A549 (cell line): ENCODE measurements around the gene WDR77. TPM values are rescaled to one million over a fixed set of nuclear protein-coding genes. Genes with fewer than 3 reads are reported as not detected.

Experiments
- ATAC-seq, 2 experiments: fragments of 200-7000 bp in 1 of 2; fragments of >200 bp in 1 of 2; cut with Nextera tagmentation in 1 of 2; cut with Tn5 transposase in 1 of 2; 3 replicates each; pipeline versions ENCODE4 v1.8.0 to v1.9.1; 2018 to 2020; ENCODE audit warnings: mild to moderate bottlenecking in 1 of 2, moderate library complexity in 1 of 2
- CTCF ChIA-PET: fragments of 300-600 bp; sonication (Branson Sonifier 250); formaldehyde crosslinking; extraction: SDS; loops from one replicate; lab custom pipeline; 2021; ENCODE audit warnings: antibody characterized with exemption, inconsistent platforms; lab: Yijun Ruan, JAX
- POLR2A ChIA-PET: fragments of 350-600 bp; formaldehyde crosslinking; extraction: SDS; loops from one replicate; lab custom pipeline; 2021; ENCODE audit warnings: antibody characterized with exemption, inconsistent platforms; lab: Yijun Ruan, JAX
- DNase-seq, 2 experiments: peaks; one replicate each; pipeline versions ENCODE4 v3.0.0 to v3.0.0-alpha.2; 2011 to 2016; ENCODE audit warnings: low read depth in 1 of 2, low spot score in 1 of 2
- FAIRE-seq: peaks from 2 replicates; lab custom pipeline; 2011; peaks lifted over from hg19 to GRCh38; lab: Jason Lieb, UNC
- H3K27ac ChIP-seq, 2 experiments: fragments of >200 bp; sonication (Bioruptor Twin); formaldehyde crosslinking; 3 replicates each; pipeline ENCODE4 v1.5.1; 2016 to 2017
- H3K4me1 ChIP-seq: fragments of >200 bp; sonication (Bioruptor Twin); formaldehyde crosslinking; 3 replicates; pipeline ENCODE4 v1.6.1; 2016
- H3K4me2 ChIP-seq: fragments of >200 bp; sonication (Bioruptor Twin); formaldehyde crosslinking; 3 replicates; pipeline ENCODE4 v1.6.1; 2016
- H3K4me3 ChIP-seq: fragments of >200 bp; sonication (Bioruptor Twin); formaldehyde crosslinking; 3 replicates; pipeline ENCODE4 v1.5.1; 2016
- H3K9me3 ChIP-seq: fragments of >200 bp; sonication (Bioruptor Twin); formaldehyde crosslinking; 3 replicates; pipeline ENCODE4 v1.6.1; 2016
- CHD4 ChIP-seq: fragments of 200-600 bp; sonication (generic); IDR thresholded peaks from 2 replicates; pipeline ENCODE4 v1.6.1; 2016; ENCODE audit warnings: antibody characterized with exemption, mild to moderate bottlenecking, borderline replicate concordance
- EHF ChIP-seq: fragments of 250-450 bp; sonication (Bioruptor Pico); IDR thresholded peaks from 2 replicates; pipeline ENCODE4 v1.5.0; 2020; ENCODE audit warnings: mild to moderate bottlenecking
- ESRRA ChIP-seq: fragments of 150-350 bp; IDR thresholded peaks from 2 replicates; pipeline ENCODE4 v1.6.1; 2014; ENCODE audit warnings: mild to moderate bottlenecking, low read length, borderline replicate concordance
- FOSB ChIP-seq: fragments of 250-450 bp; sonication (Bioruptor Pico); IDR thresholded peaks from 2 replicates; pipeline ENCODE4 v1.5.0; 2020; ENCODE audit warnings: mild to moderate bottlenecking, moderate library complexity
- FOSL2 ChIP-seq, 2 experiments: fragments of 450-650 bp in 1 of 2; fragments of >200 bp in 1 of 2; sonication (Bioruptor Twin) in 1 of 2; formaldehyde crosslinking; IDR thresholded peaks; 2 replicates each; pipeline versions ENCODE4 v1.5.0 to v1.6.1; 2016 to 2020; ENCODE audit warnings: mild to moderate bottlenecking in 1 of 2, moderate library complexity in 1 of 2
- FOXS1 ChIP-seq: fragments of 250-450 bp; sonication (Bioruptor Pico); IDR thresholded peaks from 2 replicates; pipeline ENCODE4 v1.5.0; 2020; ENCODE audit warnings: mild to moderate bottlenecking, moderate library complexity
- HOXB13 ChIP-seq: fragments of 250-450 bp; sonication (Bioruptor Pico); IDR thresholded peaks from 2 replicates; pipeline ENCODE4 v1.5.0; 2020; ENCODE audit warnings: low read depth, mild to moderate bottlenecking, moderate library complexity
- KDM1A ChIP-seq: fragments of 200-600 bp; sonication (generic); IDR thresholded peaks from 2 replicates; pipeline ENCODE4 v1.6.1; 2016; ENCODE audit warnings: low read depth, mild to moderate bottlenecking
- MAFK ChIP-seq: fragments of 450-650 bp; IDR thresholded peaks from 2 replicates; pipeline ENCODE4 v1.6.1; 2014; ENCODE audit not compliant: partially characterized antibody
- NR3C1 ChIP-seq: fragments of >200 bp; sonication (Bioruptor Twin); formaldehyde crosslinking; IDR thresholded peaks from 3 replicates; pipeline ENCODE4 v1.6.1; 2017
- RFX5 ChIP-seq: fragments of 450-650 bp; IDR thresholded peaks from 2 replicates; pipeline ENCODE4 v1.7.1; 2014; ENCODE audit warnings: antibody characterized with exemption, mild to moderate bottlenecking, moderate library complexity
- SREBF2 ChIP-seq: fragments of 450-650 bp; IDR thresholded peaks from 2 replicates; pipeline ENCODE4 v1.6.1; 2014; ENCODE audit warnings: mild to moderate bottlenecking, moderate library complexity
- TP53 ChIP-seq: fragments of 250-450 bp; sonication (Bioruptor Pico); IDR thresholded peaks from 2 replicates; pipeline ENCODE4 v1.5.0; 2021; ENCODE audit warnings: mild to moderate bottlenecking, moderate library complexity
- ZFP36 ChIP-seq: fragments of 450-650 bp; IDR thresholded peaks from 2 replicates; pipeline ENCODE4 v1.6.1; 2014; ENCODE audit warnings: borderline replicate concordance; ENCODE audit not compliant: partially characterized antibody
- ZNF302 ChIP-seq: fragments of 250-450 bp; sonication (Bioruptor Pico); IDR thresholded peaks from 2 replicates; pipeline ENCODE4 v1.9.0; 2021; ENCODE audit warnings: inconsistent platforms, mild to moderate bottlenecking, moderate library complexity
- WGBS: methylation state at CpG from one replicate; pipeline ENCODE4 v1.1.6; 2017; ENCODE audit errors: missing lambda C conversion rate; 5-methylcytosine and 5-hydroxymethylcytosine counted together
- polyA plus RNA-seq, 4 experiments: library from polyadenylated mRNA; depleted of rRNA in 3 of 4; stranded (reverse); fragments of >200 nt; fragmentation: RNase III in 1 of 4; extraction: RNeasy Plus Mini Kit Qiagen cat#74134 plus additional on column Dnase treatment in 1 of 4; gene quantifications; 2 replicates in 3 of 4; 3 replicates in 1 of 4; pipeline ENCODE4 v1.2.3, GENCODE V29; 2011 to 2017
- TF ChIP-seq, protein P1 (sequence below): fragments of >200 bp; sonication (Bioruptor Twin); formaldehyde crosslinking; IDR thresholded peaks from 2 replicates; pipeline ENCODE4 v1.6.1; 2016
- TF ChIP-seq, protein P2 (sequence below): IDR thresholded peaks from 2 replicates; pipeline ENCODE4 v1.6.1; 2012
- TF ChIP-seq, protein P3 (sequence below): fragments of 250-450 bp; sonication (Bioruptor Pico); IDR thresholded peaks from 2 replicates; pipeline ENCODE4 v1.5.0; 2020; ENCODE audit warnings: low read depth, mild to moderate bottlenecking, moderate library complexity
- TF ChIP-seq, protein P4 (sequence below): fragments of 150-350 bp; IDR thresholded peaks from 2 replicates; pipeline ENCODE4 v1.6.1; 2014; ENCODE audit warnings: low read depth, mild to moderate bottlenecking, low read length

Gene WDR77
- polyA plus RNA-seq, 2 of the 4 experiments (the other 2 are of a cell fraction) = 53.0 to 122 TPM

DNA sequence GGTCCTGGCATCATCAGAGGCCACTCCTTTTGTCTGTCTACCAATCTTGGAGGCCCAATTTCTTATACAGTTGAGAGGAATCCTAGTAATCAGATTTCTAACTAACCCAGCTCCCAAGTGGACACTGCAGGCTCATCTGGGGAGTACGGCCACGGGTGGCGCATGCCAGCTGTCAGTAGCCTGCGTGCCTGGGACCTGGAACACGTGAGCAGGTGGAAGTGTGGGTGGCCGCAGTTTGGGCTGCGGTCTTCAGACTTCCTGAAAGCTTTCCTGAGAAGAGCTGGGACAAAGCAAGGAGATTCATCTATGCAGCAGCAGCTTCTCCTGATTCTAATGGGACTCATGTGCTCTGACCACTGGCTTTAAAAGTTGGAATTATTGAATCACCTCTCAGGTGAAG lies 42.0 kb upstream of the WDR77 start:
- ATAC-seq = no peak
- Histone ChIP-seq H3K4me2 (no peak overlapping the region), H3K4me1 (no peaks in the 10 kb centered on the region), H3K9me3 (no peaks in the 10 kb centered on the region)
- DNase-seq = no peak
- POLR2A ChIA-PET = no interaction called here
- no peak for FAIRE-seq
- TF ChIP-seq KDM1A = no peak
- TF ChIP-seq FOSB = no peak
- TF ChIP-seq, all 56 proteins: peak for 0
- CTCF ChIA-PET = interaction anchor here (1.7 to 4.0 kb wide), 2 partner anchors 9 to 17 kb away, joined by 6 to 19 read pairs; no protein-coding TSS in a partner anchor
- Histone ChIP-seq H3K4me3 (no peak overlapping the region), H3K27ac (no peak overlapping the region)
- WGBS = 89% methylated on average over 2 of the region's 7 CpGs

DNA sequence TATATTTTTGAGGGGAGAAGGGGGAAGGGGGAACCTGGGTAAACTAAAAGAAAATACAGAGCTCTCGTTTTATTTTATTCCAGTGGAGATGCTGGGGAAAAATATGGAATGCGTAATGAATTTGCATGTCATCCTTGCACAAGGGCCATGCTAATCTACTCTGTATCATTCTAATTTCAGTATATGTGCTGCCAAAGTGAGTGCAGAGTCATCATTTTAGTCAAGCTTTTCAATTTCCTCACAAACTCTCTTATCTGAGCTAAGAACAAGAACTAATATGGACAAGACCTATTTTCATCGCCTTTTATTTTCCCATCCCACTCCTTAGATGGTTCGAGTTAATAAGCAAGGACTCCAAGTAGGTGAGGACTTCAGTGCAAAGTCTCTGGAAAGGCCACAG lies 41.2 kb upstream of the WDR77 start:
- POLR2A ChIA-PET = no interaction called here
- DNase-seq (no peak), FAIRE-seq (no peak), ATAC-seq (no peak)
- CTCF ChIA-PET = interaction anchor here (1.7 to 4.0 kb wide), 2 partner anchors 8 to 18 kb away, joined by 6 to 19 read pairs; no protein-coding TSS in a partner anchor
- Histone ChIP-seq H3K27ac (no peak overlapping the region), H3K4me2 (no peak overlapping the region), H3K4me3 (no peak overlapping the region), H3K4me1 (no peaks in the 10 kb centered on the region), H3K9me3 (no peaks in the 10 kb centered on the region)
- TF ChIP-seq RFX5 (no peak), MAFK (peak; percentile 16)
- 50% methylated on average over 4 of the region's 4 CpGs for WGBS

DNA sequence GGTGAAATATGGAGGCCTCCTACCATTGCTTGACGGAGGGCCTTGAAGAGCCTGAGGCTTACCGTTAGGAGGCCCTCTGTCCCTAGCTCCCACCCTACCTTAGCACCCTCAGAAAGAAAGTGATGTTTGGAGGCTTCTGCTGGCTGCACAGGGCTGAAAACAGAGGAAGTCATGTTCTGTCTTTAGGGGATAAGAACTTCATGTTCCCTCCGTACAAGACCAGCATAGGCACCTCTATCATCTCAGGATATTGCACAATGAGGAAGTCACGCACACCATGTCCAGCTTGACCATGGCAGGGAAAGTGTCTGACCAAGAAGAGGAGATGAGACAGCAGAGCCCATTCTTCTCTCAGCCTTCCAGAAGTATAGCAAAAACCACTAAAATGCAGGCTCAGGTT lies 40.5 kb upstream of the WDR77 start:
- DNase-seq (no peak), ATAC-seq (no peak)
- 77% methylated on average over 3 of the region's 4 CpGs for WGBS
- POLR2A ChIA-PET = no interaction called here
- TF ChIP-seq ZFP36 = no peak
- no peak for TF ChIP-seq FOXS1
- TF ChIP-seq, all 56 proteins: peak for 0
- H3K9me3 ChIP-seq = no peaks in the 10 kb centered on the region
- H3K27ac ChIP-seq = no peak overlapping the region
- FAIRE-seq = no peak
- H3K4me2 ChIP-seq = no peak overlapping the region
- no peaks in the 10 kb centered on the region for H3K4me1 ChIP-seq
- no peak overlapping the region for H3K4me3 ChIP-seq
- CTCF ChIA-PET = interaction anchor here (1.7 to 4.0 kb wide), 2 partner anchors 8 to 19 kb away, joined by 6 to 19 read pairs; no protein-coding TSS in a partner anchor

DNA sequence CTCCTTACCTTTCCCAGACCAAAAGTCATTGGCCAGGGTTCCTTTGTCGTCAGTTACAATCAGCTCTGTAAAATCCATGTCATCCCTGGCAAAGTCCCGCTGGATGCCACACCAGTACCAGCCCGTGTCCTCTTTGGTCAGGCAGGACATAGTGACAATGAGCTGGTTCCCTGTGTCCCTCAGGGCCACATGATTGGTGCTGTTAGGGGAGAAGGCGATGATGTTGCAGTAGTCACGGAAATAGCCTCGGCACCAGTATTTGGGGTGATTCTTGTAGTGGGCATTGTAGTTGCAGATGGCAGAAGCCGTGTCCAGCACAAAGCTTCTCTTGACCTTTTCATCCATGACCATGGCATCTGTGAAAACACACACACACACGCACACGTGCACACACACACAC lies 39.6 kb upstream of the WDR77 start:
- Histone ChIP-seq H3K27ac (no peak overlapping the region), H3K9me3 (no peaks in the 10 kb centered on the region), H3K4me2 (no peak overlapping the region), H3K4me1 (no peaks in the 10 kb centered on the region), H3K4me3 (no peak overlapping the region)
- WGBS = 63% methylated on average over 7 of the region's 9 CpGs
- TF ChIP-seq FOSL2 (IDR thresholded peaks at IDR 0.05) = no peak
- no peak for TF ChIP-seq FOSL2 (CRISPR knock-in tag; IDR thresholded peaks at IDR 0.05)
- TF ChIP-seq ESRRA = no peak
- TF ChIP-seq MAFK = no peak
- TF ChIP-seq, protein P1, sequence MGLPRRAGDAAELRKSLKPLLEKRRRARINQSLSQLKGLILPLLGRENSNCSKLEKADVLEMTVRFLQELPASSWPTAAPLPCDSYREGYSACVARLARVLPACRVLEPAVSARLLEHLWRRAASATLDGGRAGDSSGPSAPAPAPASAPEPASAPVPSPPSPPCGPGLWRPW = no peak
- TF ChIP-seq HOXB13 (CRISPR knock-in tag) = no peak
- no peak for TF ChIP-seq SREBF2
- no peak for TF ChIP-seq NR3C1
- TF ChIP-seq EHF (CRISPR knock-in tag) = no peak
- TF ChIP-seq ZNF302 = no peak
- TF ChIP-seq CHD4 = no peak
- no peak for TF ChIP-seq TP53
- TF ChIP-seq, protein P2, sequence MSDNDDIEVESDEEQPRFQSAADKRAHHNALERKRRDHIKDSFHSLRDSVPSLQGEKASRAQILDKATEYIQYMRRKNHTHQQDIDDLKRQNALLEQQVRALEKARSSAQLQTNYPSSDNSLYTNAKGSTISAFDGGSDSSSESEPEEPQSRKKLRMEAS = no peak
- TF ChIP-seq, protein P3, sequence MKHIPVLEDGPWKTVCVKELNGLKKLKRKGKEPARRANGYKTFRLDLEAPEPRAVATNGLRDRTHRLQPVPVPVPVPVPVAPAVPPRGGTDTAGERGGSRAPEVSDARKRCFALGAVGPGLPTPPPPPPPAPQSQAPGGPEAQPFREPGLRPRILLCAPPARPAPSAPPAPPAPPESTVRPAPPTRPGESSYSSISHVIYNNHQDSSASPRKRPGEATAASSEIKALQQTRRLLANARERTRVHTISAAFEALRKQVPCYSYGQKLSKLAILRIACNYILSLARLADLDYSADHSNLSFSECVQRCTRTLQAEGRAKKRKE (CRISPR knock-in tag) = no peak
- TF ChIP-seq, protein P4, sequence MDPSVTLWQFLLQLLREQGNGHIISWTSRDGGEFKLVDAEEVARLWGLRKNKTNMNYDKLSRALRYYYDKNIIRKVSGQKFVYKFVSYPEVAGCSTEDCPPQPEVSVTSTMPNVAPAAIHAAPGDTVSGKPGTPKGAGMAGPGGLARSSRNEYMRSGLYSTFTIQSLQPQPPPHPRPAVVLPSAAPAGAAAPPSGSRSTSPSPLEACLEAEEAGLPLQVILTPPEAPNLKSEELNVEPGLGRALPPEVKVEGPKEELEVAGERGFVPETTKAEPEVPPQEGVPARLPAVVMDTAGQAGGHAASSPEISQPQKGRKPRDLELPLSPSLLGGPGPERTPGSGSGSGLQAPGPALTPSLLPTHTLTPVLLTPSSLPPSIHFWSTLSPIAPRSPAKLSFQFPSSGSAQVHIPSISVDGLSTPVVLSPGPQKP = no peak
- no peak for ATAC-seq
- POLR2A ChIA-PET = no interaction called here
- no peak for FAIRE-seq
- CTCF ChIA-PET = interaction anchor here (4.0 kb wide), 1 partner anchor 19 kb away, joined by 19 read pairs; no protein-coding TSS in a partner anchor
- DNase-seq = no peak
